Measurements from ENCODE around the gene ZMYM4. TPM values are rescaled to one million over a fixed set of nuclear protein-coding genes. Genes with fewer than 3 reads are reported as not detected.

ZMYM4 gene
- 19.8 and 28.6 TPM in 2 replicates for total RNA-seq

GRCh38 chr1:35268282-35269200 lies at the start of gene ZMYM4:
ZMYM4 (plus strand) TSS chr1:35268709; CDS start chr1:35269047, 338 bp downstream.
- peak; percentile 84 for DNase-seq (ENCODE audit: low read depth)

GRCh38 chr1:35220976-35221375 lies 47.5 kb upstream of the ZMYM4 start:
- peak; percentile 65 for TF ChIP-seq CTCF (conservative IDR thresholded peaks at IDR 0.05; ENCODE audit: low read depth, low read length)
- no peak overlapping the region for H3K4me3 ChIP-seq (ENCODE audit: low read depth, low read length)
- DNase-seq (ENCODE audit: low read depth), result no peak

More at GRCh38 chr1:35268282-35269200, at the start of gene ZMYM4:
- H3K4me3 ChIP-seq (ENCODE audit: low read depth, low read length), result peak within 1 kb of the TSS; percentile 76
- TF ChIP-seq CTCF (conservative IDR thresholded peaks at IDR 0.05; ENCODE audit: low read depth, low read length), result peak; percentile 10

GRCh38 chr1:35222322-35223083 lies 46.0 kb upstream of the ZMYM4 start:
- no peak for TF ChIP-seq CTCF (conservative IDR thresholded peaks at IDR 0.05; ENCODE audit: low read depth, low read length)

GRCh38 chr1:35223084-35223630 lies 45.4 kb upstream of the ZMYM4 start:
- no peak overlapping the region for H3K4me3 ChIP-seq (ENCODE audit: low read depth, low read length)
- DNase-seq (ENCODE audit: low read depth), result no peak
- no peak for TF ChIP-seq CTCF (conservative IDR thresholded peaks at IDR 0.05; ENCODE audit: low read depth, low read length)

More at GRCh38 chr1:35222322-35223083, 46.0 kb upstream of the ZMYM4 start:
- no peak for DNase-seq (ENCODE audit: low read depth)
- no peak overlapping the region for H3K4me3 ChIP-seq (ENCODE audit: low read depth, low read length)

- H3K4me3 ChIP-seq (ENCODE audit: low read depth, low read length), result no peak overlapping the region
- no peak for DNase-seq (ENCODE audit: low read depth)
- TF ChIP-seq CTCF (conservative IDR thresholded peaks at IDR 0.05; ENCODE audit: low read depth, low read length), result no peak
Observed at GRCh38 chr1:35226546-35226945, 42.0 kb upstream of the ZMYM4 start.

GRCh38 chr1:35229587-35230360 lies 38.7 kb upstream of the ZMYM4 start:
- no peak overlapping the region for H3K4me3 ChIP-seq (ENCODE audit: low read depth, low read length)
- TF ChIP-seq CTCF (conservative IDR thresholded peaks at IDR 0.05; ENCODE audit: low read depth, low read length), result no peak
- DNase-seq (ENCODE audit: low read depth), result no peak

Measured in epithelial cell of proximal tubule (primary cell).